HG02642 (cell line): Measurements from ENCODE around the gene PNLIPRP2.
A peak's percentile ranks its signal among the peaks of the same experiment; 100 is the strongest.

ENCODE experiments used
- ATAC-seq: cut with Tn5 transposase; IDR thresholded peaks from one replicate; pipeline ENCODE4 v1.9.1; 2021; ENCODE audit warnings: mild to moderate bottlenecking; ENCODE audit not compliant: unreplicated experiment, poor library complexity

PNLIPRP2 gene

GRCh38 chr10:116653885-116654284 lies 33.1 kb downstream of the PNLIPRP2 start:
- no peak for ATAC-seq

- peak; percentile 62 for ATAC-seq
Measured at GRCh38 chr10:116654816-116655215, 34.1 kb downstream of the PNLIPRP2 start.

GRCh38 chr10:116655568-116655967 lies 34.8 kb downstream of the PNLIPRP2 start:
- no peak for ATAC-seq

- ATAC-seq, result no peak
Measured at GRCh38 chr10:116656044-116656443, 35.3 kb downstream of the PNLIPRP2 start.

- ATAC-seq, result no peak
Measured at GRCh38 chr10:116657863-116658551, 37.3 kb downstream of the PNLIPRP2 start.

GRCh38 chr10:116659049-116659670 lies 38.4 kb downstream of the PNLIPRP2 start:
- no peak for ATAC-seq

- no peak for ATAC-seq
Measured at GRCh38 chr10:116660860-116661259, 40.1 kb downstream of the PNLIPRP2 start.

GRCh38 chr10:116663342-116663741 lies 42.6 kb downstream of the PNLIPRP2 start:
- ATAC-seq, result no peak

GRCh38 chr10:116664631-116665030 lies 43.9 kb downstream of the PNLIPRP2 start:
- no peak for ATAC-seq

GRCh38 chr10:116665541-116666125 lies 44.9 kb downstream of the PNLIPRP2 start:
- ATAC-seq, result no peak

- ATAC-seq, result no peak
Measured at GRCh38 chr10:116667484-116667883, 46.7 kb downstream of the PNLIPRP2 start.

- ATAC-seq, result no peak
Measured at GRCh38 chr10:116668018-116668417, 47.3 kb downstream of the PNLIPRP2 start.

GRCh38 chr10:116668446-116668845 lies 47.7 kb downstream of the PNLIPRP2 start:
- ATAC-seq, result no peak

- no peak for ATAC-seq
Measured at GRCh38 chr10:116669080-116669479, 48.3 kb downstream of the PNLIPRP2 start.

GRCh38 chr10:116669832-116670644 lies 49.3 kb downstream of the PNLIPRP2 start:
- no peak for ATAC-seq

- no peak for ATAC-seq
Measured at GRCh38 chr10:116670706-116671105, 50.0 kb downstream of the PNLIPRP2 start.

GRCh38 chr10:116671274-116671926 lies 50.6 kb downstream of the PNLIPRP2 start:
- ATAC-seq, result no peak

GRCh38 chr10:116672891-116673290 lies 52.1 kb downstream of the PNLIPRP2 start:
- ATAC-seq, result no peak

GRCh38 chr10:116673866-116674265 lies 53.1 kb downstream of the PNLIPRP2 start:
- ATAC-seq, result no peak

- ATAC-seq, result no peak
Measured at GRCh38 chr10:116674901-116675423, 54.2 kb downstream of the PNLIPRP2 start.
